Neural progenitor cell (in vitro differentiated cells): ENCODE measurements around the gene HECTD2. TPM values are rescaled to one million over a fixed set of nuclear protein-coding genes. Genes with fewer than 3 reads are reported as not detected.
A peak's percentile ranks its signal among the peaks of the same experiment; 100 is the strongest.

ENCODE experiments used
- DNase-seq: peaks from one replicate; pipeline ENCODE4 v3.0.0-alpha.2; 2016; ENCODE audit warnings: low spot score
- H2AFZ ChIP-seq: fragments of 200-600 bp; sonication (generic); replicated peaks from 2 replicates; pipeline ENCODE4 v1.6.1; 2016; ENCODE audit warnings: antibody characterized with exemption
- H3F3A ChIP-seq: fragments of 200-600 bp; sonication (generic); 2 replicates; pipeline ENCODE4 v1.6.1; 2016; ENCODE audit warnings: antibody characterized with exemption, low read depth
- H3K27ac ChIP-seq: fragments of 200-600 bp; sonication (generic); 2 replicates; pipeline ENCODE4 v1.5.1; 2016; ENCODE audit warnings: mild to moderate bottlenecking
- H3K27me3 ChIP-seq: fragments of 200-600 bp; sonication (generic); 2 replicates; pipeline ENCODE4 v1.6.1; 2016; ENCODE audit warnings: mild to moderate bottlenecking, moderate library complexity
- H3K36me3 ChIP-seq: fragments of 200-600 bp; sonication (generic); 2 replicates; pipeline ENCODE4 v1.5.1; 2016
- H3K4me1 ChIP-seq: fragments of 200-600 bp; sonication (generic); 2 replicates; pipeline ENCODE4 v1.6.1; 2016; ENCODE audit warnings: mixed run types
- H3K4me2 ChIP-seq: fragments of 200-600 bp; sonication (generic); 2 replicates; pipeline ENCODE4 v1.6.1; 2016
- H3K4me3 ChIP-seq: fragments of 200-600 bp; sonication (generic); 2 replicates; pipeline ENCODE4 v1.5.1; 2016
- H3K79me2 ChIP-seq: fragments of 200-600 bp; sonication (generic); 2 replicates; pipeline ENCODE4 v1.6.1; 2016; ENCODE audit warnings: low read depth
- H3K9ac ChIP-seq: fragments of 200-600 bp; sonication (generic); 2 replicates; pipeline ENCODE4 v1.6.1; 2016
- H3K9me3 ChIP-seq: fragments of 200-600 bp; sonication (generic); 2 replicates; pipeline ENCODE4 v1.5.1; 2016; ENCODE audit warnings: low read depth
- H4K20me1 ChIP-seq: fragments of 200-600 bp; sonication (generic); 2 replicates; pipeline ENCODE4 v1.6.1; 2016; ENCODE audit warnings: low read depth
- H3K27ac Mint-ChIP-seq: 3 replicates; pipeline ENCODE4 v1.8.0; 2021; ENCODE audit warnings: mixed read lengths
- H3K27me3 Mint-ChIP-seq: 2 replicates; pipeline ENCODE4 v1.8.0; 2022; ENCODE audit warnings: low read depth, mild to moderate bottlenecking, inconsistent platforms, moderate library complexity, mixed read lengths; ENCODE audit not compliant: insufficient read depth
- H3K36me3 Mint-ChIP-seq: 3 replicates; pipeline ENCODE4 v1.8.0; 2021; ENCODE audit warnings: mixed read lengths
- H3K4me1 Mint-ChIP-seq: 3 replicates; pipeline ENCODE4 v1.8.0; 2021; ENCODE audit warnings: mixed read lengths
- H3K4me3 Mint-ChIP-seq: 3 replicates; pipeline ENCODE4 v1.8.0; 2021; ENCODE audit warnings: mild to moderate bottlenecking, moderate library complexity, mixed read lengths
- H3K9me3 Mint-ChIP-seq: 3 replicates; pipeline ENCODE4 v1.8.0; 2020; ENCODE audit warnings: mixed read lengths
- CTCF ChIP-seq: fragments of 200-600 bp; sonication (generic); IDR thresholded peaks from 2 replicates; pipeline ENCODE4 v1.5.1; 2017; ENCODE audit warnings: antibody characterized with exemption, mild to moderate bottlenecking
- EZH2 ChIP-seq: fragments of 200-600 bp; sonication (generic); IDR thresholded peaks from 2 replicates; pipeline ENCODE4 v1.6.1; 2017; ENCODE audit warnings: antibody characterized with exemption, mild to moderate bottlenecking, moderate library complexity
- EZH2phosphoT487 ChIP-seq: fragments of 200-600 bp; sonication (generic); IDR thresholded peaks from 2 replicates; pipeline ENCODE4 v1.6.1; 2017; ENCODE audit warnings: antibody characterized with exemption
- total RNA-seq: library from RNA; depleted of rRNA; stranded (reverse); fragments of >200 nt; gene quantifications from 2 replicates; pipeline ENCODE4 v1.2.3, GENCODE V29; 2015; ENCODE audit warnings: low replicate concordance

HECTD2 gene
- total RNA-seq, 1 donor from 2014 or later = 51.5 TPM

DNA sequence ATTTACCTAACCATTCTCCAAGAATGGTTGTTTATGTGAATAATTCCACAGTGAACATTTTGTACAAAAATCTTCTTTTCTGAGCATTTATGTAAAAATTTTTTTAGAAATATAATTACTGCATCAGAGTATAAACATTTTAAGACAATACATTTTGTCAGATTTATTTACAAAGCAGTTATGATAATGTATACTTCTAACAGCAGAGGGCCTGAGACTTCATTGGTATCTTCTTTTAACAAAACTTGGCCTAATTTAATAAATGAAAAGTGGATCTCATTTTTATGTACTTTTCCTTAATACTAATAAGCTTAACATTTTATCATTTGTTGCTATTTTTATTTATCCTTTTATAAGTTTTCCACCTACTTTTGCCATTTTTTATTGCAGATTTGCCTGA lies 69.4 kb downstream of the HECTD2 start:
- no peaks in the 10 kb centered on the region for H3K36me3 ChIP-seq
- no peak overlapping the region for H2AFZ ChIP-seq
- no peak for DNase-seq
- H3F3A ChIP-seq = no peaks in the 10 kb centered on the region
- Mint-ChIP-seq H3K36me3 (peaks cover 10% of the 10 kb centered on the region), H3K27me3 (no peaks in the 10 kb centered on the region), H3K9me3 (no peaks in the 10 kb centered on the region), H3K4me3 (no peak overlapping the region), H3K4me1 (no peaks in the 10 kb centered on the region), H3K27ac (no peak overlapping the region)
- no peak for TF ChIP-seq EZH2phosphoT487
- TF ChIP-seq EZH2 = no peak
- TF ChIP-seq CTCF = no peak
- no peaks in the 10 kb centered on the region for H3K9me3 ChIP-seq
- no peak overlapping the region for H3K4me2 ChIP-seq
- H3K4me3 ChIP-seq = no peak overlapping the region
- no peak overlapping the region for H3K27ac ChIP-seq
- no peaks in the 10 kb centered on the region for H4K20me1 ChIP-seq
- H3K4me1 ChIP-seq = no peaks in the 10 kb centered on the region
- H3K79me2 ChIP-seq = no peaks in the 10 kb centered on the region
- H3K27me3 ChIP-seq = no peaks in the 10 kb centered on the region
- no peak overlapping the region for H3K9ac ChIP-seq

GRCh38 chr10:91487911-91488582 lies 77.9 kb downstream of the HECTD2 start:
- no peak overlapping the region for H3K9ac ChIP-seq

DNA sequence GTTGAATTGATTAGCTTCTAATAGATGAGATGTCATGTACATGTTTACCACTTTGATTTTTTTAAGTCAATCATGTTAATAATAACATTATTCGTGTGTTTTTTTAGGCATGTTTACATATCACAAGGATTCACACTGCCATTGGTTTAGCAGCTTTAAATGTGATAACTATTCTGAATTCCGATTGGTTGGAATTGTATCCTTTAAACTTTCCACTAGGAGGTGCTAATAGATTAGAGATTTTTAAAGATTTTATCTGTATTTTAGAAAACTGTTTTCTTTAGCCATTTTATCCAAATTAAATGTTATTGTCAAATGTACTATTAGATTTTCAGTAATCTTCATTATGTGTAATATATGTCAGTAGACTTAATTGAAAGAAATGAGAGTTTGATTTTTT lies 83.2 kb downstream of the HECTD2 start:
- Histone ChIP-seq H3K9ac (no peak overlapping the region), H3K27me3 (no peaks in the 10 kb centered on the region), H3K9me3 (no peaks in the 10 kb centered on the region), H3K79me2 (no peaks in the 10 kb centered on the region), H3K4me2 (no peak overlapping the region), H2AFZ (no peak overlapping the region), H3F3A (peaks cover 8% of the 10 kb centered on the region), H3K27ac (no peak overlapping the region), H3K36me3 (no peaks in the 10 kb centered on the region), H4K20me1 (no peaks in the 10 kb centered on the region), H3K4me3 (no peak overlapping the region), H3K4me1 (no peaks in the 10 kb centered on the region)
- H3K27me3 Mint-ChIP-seq = no peaks in the 10 kb centered on the region
- no peak overlapping the region for H3K27ac Mint-ChIP-seq
- no peak overlapping the region for H3K4me3 Mint-ChIP-seq
- no peaks in the 10 kb centered on the region for H3K4me1 Mint-ChIP-seq
- no peaks in the 10 kb centered on the region for H3K9me3 Mint-ChIP-seq
- no peak for TF ChIP-seq EZH2phosphoT487
- peak; percentile 41 for TF ChIP-seq CTCF
- peak; percentile 3 for DNase-seq
- peaks cover 11% of the 10 kb centered on the region for H3K36me3 Mint-ChIP-seq

More at GRCh38 chr10:91487911-91488582, 77.9 kb downstream of the HECTD2 start:
- no peaks in the 10 kb centered on the region for H3K4me1 Mint-ChIP-seq
- H3K79me2 ChIP-seq = no peaks in the 10 kb centered on the region
- no peaks in the 10 kb centered on the region for H3K9me3 ChIP-seq
- H4K20me1 ChIP-seq = no peaks in the 10 kb centered on the region
- H3K9me3 Mint-ChIP-seq = no peaks in the 10 kb centered on the region
- H3K4me3 ChIP-seq = no peak overlapping the region
- DNase-seq = no peak
- H3K4me2 ChIP-seq = no peak overlapping the region
- peaks cover 8% of the 10 kb centered on the region for H3F3A ChIP-seq
- no peaks in the 10 kb centered on the region for H3K27me3 Mint-ChIP-seq
- H3K27ac Mint-ChIP-seq = no peak overlapping the region
- no peak for TF ChIP-seq CTCF
- TF ChIP-seq EZH2 = no peak
- TF ChIP-seq EZH2phosphoT487 = no peak
- no peaks in the 10 kb centered on the region for H3K4me1 ChIP-seq
- no peak overlapping the region for H2AFZ ChIP-seq
- H3K27ac ChIP-seq = no peak overlapping the region
- no peak overlapping the region for H3K4me3 Mint-ChIP-seq
- no peaks in the 10 kb centered on the region for H3K27me3 ChIP-seq
- H3K36me3 ChIP-seq = no peaks in the 10 kb centered on the region
- H3K36me3 Mint-ChIP-seq = peaks cover 16% of the 10 kb centered on the region
